Activated CD4-positive, alpha-beta memory T cell treated with anti-CD3 and anti-CD28 coated beads for 36 hours (primary cell): ENCODE data around the gene PAPSS1. TPM values are rescaled to one million over a fixed set of nuclear protein-coding genes. Genes with fewer than 3 reads are reported as not detected.

Experiments used
- CTCF ChIA-PET: fragments of 350-600 bp; sonication (Branson Sonifier 250); formaldehyde crosslinking; loops from one replicate; lab custom pipeline; 2021; ENCODE audit warnings: antibody characterized with exemption, inconsistent platforms; lab: Charles Lee
- POLR2A ChIA-PET: fragments of 350-600 bp; sonication (Branson Sonifier 250); formaldehyde crosslinking; loops from one replicate; lab custom pipeline; 2021; ENCODE audit warnings: antibody characterized with exemption; lab: Charles Lee
- DNase-seq: peaks from one replicate; pipeline ENCODE4 v3.0.0-alpha.2; 2020
- H3K27ac Mint-ChIP-seq: one replicate; pipeline ENCODE4 v1.8.0; 2021; ENCODE audit warnings: mixed read lengths
- H3K27me3 Mint-ChIP-seq: one replicate; pipeline ENCODE4 v1.8.0; 2021; ENCODE audit warnings: mixed read lengths
- H3K36me3 Mint-ChIP-seq: one replicate; pipeline ENCODE4 v1.8.0; 2021; ENCODE audit warnings: mixed read lengths
- H3K4me1 Mint-ChIP-seq: one replicate; pipeline ENCODE4 v1.8.0; 2021; ENCODE audit warnings: low read depth, mixed read lengths
- H3K4me3 Mint-ChIP-seq: one replicate; pipeline ENCODE4 v1.8.0; 2021; ENCODE audit warnings: mild to moderate bottlenecking, mixed read lengths
- H3K9me3 Mint-ChIP-seq: one replicate; pipeline ENCODE4 v1.8.0; 2021; ENCODE audit warnings: mixed read lengths
- intact Hi-C: fragments of 100-400 bp; cut with micrococcal nuclease; formaldehyde crosslinking; loops from one replicate; pipeline ENCODE4 v1.15.1; 2023
- total RNA-seq, 2 experiments: library from RNA; stranded (reverse); gene quantifications; one replicate each; pipeline ENCODE4 v1.2.3, GENCODE V29; 2021

PAPSS1 gene
- total RNA-seq = 10 to 100 TPM; 33.0 to 34.9 TPM

DNA sequence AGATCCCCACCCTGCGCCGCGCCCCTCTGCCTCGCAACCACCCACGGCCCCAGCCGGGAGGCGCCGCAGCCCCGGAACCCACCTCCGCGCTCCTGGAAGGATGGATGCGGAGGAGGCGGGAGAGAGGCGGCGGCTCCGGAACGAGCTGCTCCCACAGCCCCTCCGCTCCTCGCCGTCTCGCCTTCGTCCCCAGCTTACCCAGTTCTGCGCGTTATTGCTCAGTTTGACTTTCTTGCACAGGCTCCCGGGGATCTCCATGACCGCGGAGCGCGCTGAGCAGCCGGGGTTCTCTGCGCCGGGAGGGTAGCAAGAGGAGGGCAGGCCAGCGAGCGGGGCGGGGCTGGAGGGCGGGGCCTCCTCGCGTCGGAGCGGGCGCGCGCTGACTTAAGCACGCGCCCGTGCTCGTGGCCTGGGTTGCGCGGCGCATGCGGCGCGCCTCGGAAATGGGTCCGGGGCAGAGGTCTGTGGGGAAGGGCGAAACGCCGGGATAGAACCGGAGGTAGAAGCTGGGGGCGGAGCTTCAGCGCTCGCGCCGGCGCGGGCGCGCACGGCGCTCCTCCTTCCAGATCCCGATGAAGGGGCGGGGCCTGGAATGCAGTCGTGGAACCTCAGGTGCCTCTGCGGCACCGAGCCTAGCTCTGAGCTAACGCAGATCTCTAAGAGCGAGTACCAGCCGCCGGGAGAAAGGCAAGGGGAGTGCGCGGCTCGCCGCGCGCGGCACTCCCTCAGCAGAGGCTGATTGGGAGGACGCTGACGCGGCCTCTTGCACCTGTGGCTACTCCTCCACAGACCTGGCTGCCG, at the start of gene PAPSS1:
TSS of gene PAPSS1 (minus strand) at position 313 of the 801 bp plus-strand sequence. CDS start at position 258, 55 bp downstream.
- CTCF ChIA-PET = interaction anchor here (0.8 to 4.1 kb wide), 5 partner anchors 16 to 211 kb away, joined by 3 to 31 read pairs (median 5); partner anchors contain the start of gene CYP2U1
- Mint-ChIP-seq H3K4me1 (peaks cover 26% of the 10 kb centered on the region), H3K9me3 (no peaks in the 10 kb centered on the region), H3K4me3 (peak within 1 kb of the TSS; percentile 88), H3K27ac (peak within 1 kb of the TSS; percentile 84), H3K27me3 (no peaks in the 10 kb centered on the region), H3K36me3 (peaks cover 2% of the 10 kb centered on the region)
- peak; percentile 96 for DNase-seq
- POLR2A ChIA-PET = interaction anchor here (0.6 to 1.3 kb wide), 3 partner anchors 10 to 212 kb away, joined by 3 to 5 read pairs (median 4); partner anchors contain the start of gene CYP2U1
- intact Hi-C loops = loop anchor here (1.0 to 5.0 kb wide), 11 partner anchors 29 to 1404 kb away; partner anchors contain the start of genes AIMP1, CYP2U1, HADH and RPL34

GRCh38 chr4:107760281-107760947, 40.4 kb upstream of the PAPSS1 start:
- Mint-ChIP-seq H3K9me3 (no peaks in the 10 kb centered on the region), H3K27ac (no peak overlapping the region), H3K27me3 (peaks cover 10% of the 10 kb centered on the region), H3K4me3 (no peak overlapping the region), H3K36me3 (no peaks in the 10 kb centered on the region), H3K4me1 (peaks cover 5% of the 10 kb centered on the region)
- intact Hi-C loops = no loop called here
- POLR2A ChIA-PET = no interaction called here
- DNase-seq = no peak
- CTCF ChIA-PET = interaction anchor here (0.7 to 1.5 kb wide), 3 partner anchors 119 to 156 kb away, joined by 3 to 5 read pairs (median 5); no protein-coding TSS in a partner anchor

- intact Hi-C loops = loop anchor here (1.0 to 5.0 kb wide), 2 partner anchors 155 to 814 kb away; no protein-coding TSS in a partner anchor
- POLR2A ChIA-PET = no interaction called here
Observed at GRCh38 chr4:107757864-107758476, 37.9 kb upstream of the PAPSS1 start.

DNA sequence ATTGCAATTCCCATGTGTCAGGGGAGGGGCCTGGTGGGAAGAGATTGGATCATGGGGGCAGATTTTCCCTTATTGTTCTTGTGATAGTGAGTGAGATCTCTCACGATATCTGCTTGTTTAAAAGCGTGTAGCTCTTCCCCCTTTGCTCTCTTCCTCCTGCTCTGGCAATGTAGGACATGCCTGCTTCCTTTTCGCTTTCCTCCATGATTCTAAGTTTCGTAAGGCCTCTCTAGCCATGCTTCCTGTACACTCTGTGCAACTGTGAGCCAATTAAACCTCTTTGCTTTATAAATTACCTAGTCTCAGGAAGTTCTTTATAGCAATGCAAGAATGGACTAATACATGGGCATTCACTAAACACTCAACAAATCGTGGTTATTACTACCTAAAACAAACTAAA, 37.2 kb upstream of the PAPSS1 start:
- POLR2A ChIA-PET = no interaction called here
- intact Hi-C loops = loop anchor here (5.0 kb wide), 1 partner anchor 815 kb away; no protein-coding TSS in a partner anchor
- H3K4me3 Mint-ChIP-seq = no peak overlapping the region
- CTCF ChIA-PET = interaction anchor here (1.5 to 4.0 kb wide), 7 partner anchors 11 to 158 kb away, joined by 5 to 42 read pairs (median 17); no protein-coding TSS in a partner anchor
- H3K9me3 Mint-ChIP-seq = no peaks in the 10 kb centered on the region
- no peak for DNase-seq
- peaks cover 5% of the 10 kb centered on the region for H3K4me1 Mint-ChIP-seq
- H3K27ac Mint-ChIP-seq = no peak overlapping the region
- H3K36me3 Mint-ChIP-seq = no peaks in the 10 kb centered on the region
- peaks cover 7% of the 10 kb centered on the region for H3K27me3 Mint-ChIP-seq

More at GRCh38 chr4:107757864-107758476, 37.9 kb upstream of the PAPSS1 start:
- no peak overlapping the region for H3K27ac Mint-ChIP-seq
- CTCF ChIA-PET = interaction anchor here (0.7 to 4.0 kb wide), 22 partner anchors 9 to 815 kb away, joined by 3 to 42 read pairs (median 5); partner anchors contain the start of genes CYP2U1 and PAPSS1
- no peak for DNase-seq
- no peak overlapping the region for H3K4me3 Mint-ChIP-seq
- H3K9me3 Mint-ChIP-seq = no peaks in the 10 kb centered on the region
- peaks cover 5% of the 10 kb centered on the region for H3K4me1 Mint-ChIP-seq
- peaks cover 5% of the 10 kb centered on the region for H3K27me3 Mint-ChIP-seq
- no peaks in the 10 kb centered on the region for H3K36me3 Mint-ChIP-seq

GRCh38 chr4:107755841-107756356, 35.9 kb upstream of the PAPSS1 start:
- Mint-ChIP-seq H3K4me1 (peaks cover 5% of the 10 kb centered on the region), H3K4me3 (no peak overlapping the region), H3K9me3 (no peaks in the 10 kb centered on the region), H3K36me3 (no peaks in the 10 kb centered on the region), H3K27me3 (peaks cover 8% of the 10 kb centered on the region), H3K27ac (no peak overlapping the region)
- ChIA-PET CTCF (interaction anchor here (3.0 to 4.0 kb wide), 2 partner anchors 156 to 160 kb away, joined by 18 to 42 read pairs; no protein-coding TSS in a partner anchor), POLR2A (no interaction called here)
- intact Hi-C loops = loop anchor here (5.0 kb wide), 1 partner anchor 816 kb away; no protein-coding TSS in a partner anchor
- DNase-seq = no peak

- Mint-ChIP-seq H3K27ac (no peak overlapping the region), H3K27me3 (peaks cover 22% of the 10 kb centered on the region), H3K9me3 (no peaks in the 10 kb centered on the region), H3K36me3 (no peaks in the 10 kb centered on the region), H3K4me1 (peaks cover 5% of the 10 kb centered on the region), H3K4me3 (no peak overlapping the region)
- no peak for DNase-seq
- intact Hi-C loops = no loop called here
- CTCF ChIA-PET = no interaction called here
- POLR2A ChIA-PET = no interaction called here
Observed at GRCh38 chr4:107751670-107752069, 31.6 kb upstream of the PAPSS1 start.

- ChIA-PET CTCF (interaction anchor here (0.7 to 5.6 kb wide), 4 partner anchors 10 to 13 kb away, joined by 3 to 25 read pairs (median 10); no protein-coding TSS in a partner anchor), POLR2A (no interaction called here)
- H3K27ac Mint-ChIP-seq = no peak overlapping the region
- no peaks in the 10 kb centered on the region for H3K9me3 Mint-ChIP-seq
- no peak for DNase-seq
- H3K4me1 Mint-ChIP-seq = peaks cover 4% of the 10 kb centered on the region
- peaks cover 21% of the 10 kb centered on the region for H3K27me3 Mint-ChIP-seq
- no peaks in the 10 kb centered on the region for H3K36me3 Mint-ChIP-seq
- no peak overlapping the region for H3K4me3 Mint-ChIP-seq
- intact Hi-C loops = no loop called here
Observed at GRCh38 chr4:107747748-107748486, 27.9 kb upstream of the PAPSS1 start.

DNA sequence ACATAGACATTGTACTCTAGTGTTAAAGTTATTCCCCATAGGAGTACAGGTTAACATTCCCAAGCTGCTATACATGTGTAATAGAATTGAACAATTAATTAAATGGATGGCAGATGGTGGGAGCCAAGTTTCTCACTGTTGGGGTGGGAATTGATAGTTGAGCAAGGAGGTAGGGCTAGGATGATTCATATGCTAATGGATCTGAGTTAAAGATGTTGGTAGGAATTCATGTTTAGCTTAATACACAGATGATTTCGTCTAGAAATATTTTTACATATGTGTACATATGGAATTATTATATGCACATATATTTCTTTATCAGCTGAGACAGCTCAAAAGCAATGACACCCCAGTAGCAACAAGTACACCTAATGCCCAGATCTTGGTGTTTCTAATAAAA, 26.1 kb upstream of the PAPSS1 start:
- Mint-ChIP-seq H3K4me3 (no peak overlapping the region), H3K4me1 (peaks cover 4% of the 10 kb centered on the region), H3K27ac (no peak overlapping the region), H3K9me3 (no peaks in the 10 kb centered on the region), H3K36me3 (no peaks in the 10 kb centered on the region), H3K27me3 (peaks cover 17% of the 10 kb centered on the region)
- ChIA-PET CTCF (interaction anchor here (1.1 to 5.6 kb wide), 3 partner anchors 9 to 166 kb away, joined by 3 to 25 read pairs (median 17); no protein-coding TSS in a partner anchor), POLR2A (no interaction called here)
- intact Hi-C loops = no loop called here
- no peak for DNase-seq

DNA sequence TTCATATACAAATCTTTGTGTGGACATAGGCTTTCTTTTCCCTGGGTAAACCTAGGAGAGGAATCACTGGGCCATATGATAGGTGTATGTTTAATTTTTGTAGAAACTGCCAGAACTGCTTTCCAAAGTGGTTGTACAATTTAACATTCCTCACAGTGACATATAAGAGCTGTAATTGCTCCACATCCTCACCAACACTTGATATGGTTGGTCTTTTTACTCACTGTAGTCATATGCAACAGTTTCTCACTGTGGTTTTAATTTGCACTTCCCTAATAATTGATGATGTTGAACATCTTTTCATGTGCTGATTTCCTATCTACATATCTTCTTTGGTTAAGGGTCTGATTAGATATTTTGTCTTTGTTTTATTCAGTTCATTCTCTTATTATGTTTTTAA, 24.5 kb upstream of the PAPSS1 start:
- Mint-ChIP-seq H3K27me3 (peaks cover 13% of the 10 kb centered on the region), H3K36me3 (no peaks in the 10 kb centered on the region), H3K4me3 (no peak overlapping the region), H3K27ac (no peak overlapping the region), H3K4me1 (peaks cover 4% of the 10 kb centered on the region), H3K9me3 (no peaks in the 10 kb centered on the region)
- DNase-seq = no peak
- intact Hi-C loops = no loop called here
- ChIA-PET CTCF (interaction anchor here (3.4 to 5.6 kb wide), 2 partner anchors 8 to 14 kb away, joined by 17 to 25 read pairs; no protein-coding TSS in a partner anchor), POLR2A (no interaction called here)

GRCh38 chr4:107743532-107743931, 23.5 kb upstream of the PAPSS1 start:
- peaks cover 10% of the 10 kb centered on the region for H3K27me3 Mint-ChIP-seq
- no peaks in the 10 kb centered on the region for H3K9me3 Mint-ChIP-seq
- intact Hi-C loops = no loop called here
- no peak overlapping the region for H3K27ac Mint-ChIP-seq
- H3K4me3 Mint-ChIP-seq = no peak overlapping the region
- peaks cover 4% of the 10 kb centered on the region for H3K4me1 Mint-ChIP-seq
- DNase-seq = no peak
- ChIA-PET CTCF (no interaction called here), POLR2A (no interaction called here)
- H3K36me3 Mint-ChIP-seq = no peaks in the 10 kb centered on the region

GRCh38 chr4:107742791-107743190, 22.8 kb upstream of the PAPSS1 start:
- peaks cover 6% of the 10 kb centered on the region for H3K27me3 Mint-ChIP-seq
- intact Hi-C loops = no loop called here
- no peaks in the 10 kb centered on the region for H3K9me3 Mint-ChIP-seq
- H3K27ac Mint-ChIP-seq = no peak overlapping the region
- ChIA-PET CTCF (interaction anchor here (0.9 kb wide), 1 partner anchor 9 kb away, joined by 3 read pairs; no protein-coding TSS in a partner anchor), POLR2A (no interaction called here)
- no peak for DNase-seq
- peaks cover 4% of the 10 kb centered on the region for H3K4me1 Mint-ChIP-seq
- no peak overlapping the region for H3K4me3 Mint-ChIP-seq
- no peaks in the 10 kb centered on the region for H3K36me3 Mint-ChIP-seq
